Karpas-422 (cell line): Measurements from ENCODE around the gene IDUA. TPM values are rescaled to one million over a fixed set of nuclear protein-coding genes. Genes with fewer than 3 reads are reported as not detected.
"Not testable (repeated sequence)": the region's sequence is repeated elsewhere in the genome, so short reads cannot be mapped to it uniquely, and the experiment has no call there.

Experiments
- DNase-seq: peaks from one replicate; pipeline ENCODE4 v3.0.0-alpha.2; 2015
- H2AFZ ChIP-seq: fragments of 200-600 bp; sonication (generic); 2 replicates; pipeline ENCODE4 v1.6.1; 2014; ENCODE audit warnings: antibody characterized with exemption, low read length, mixed read lengths
- H3K27ac ChIP-seq: fragments of 200-600 bp; sonication (generic); 2 replicates; pipeline ENCODE4 v1.5.1; 2014; ENCODE audit warnings: mild to moderate bottlenecking, low read length, moderate library complexity
- H3K27me3 ChIP-seq: fragments of 200-600 bp; sonication (generic); 2 replicates; pipeline ENCODE4 v1.6.1; 2014; ENCODE audit warnings: low read length, mixed read lengths
- H3K36me3 ChIP-seq: fragments of 200-600 bp; sonication (generic); 2 replicates; pipeline ENCODE4 v1.6.1; 2014; ENCODE audit warnings: low read length, mixed read lengths; ENCODE audit not compliant: insufficient read depth
- H3K4me1 ChIP-seq: fragments of 200-600 bp; sonication (generic); 2 replicates; pipeline ENCODE4 v1.6.1; 2014; ENCODE audit warnings: mild to moderate bottlenecking, low read length, mixed read lengths
- H3K4me2 ChIP-seq: fragments of 200-600 bp; sonication (generic); 2 replicates; pipeline ENCODE4 v1.6.1; 2014; ENCODE audit warnings: low read length, low read depth, mild to moderate bottlenecking; ENCODE audit not compliant: poor library complexity, severe bottlenecking
- H3K4me3 ChIP-seq: fragments of 200-600 bp; sonication (generic); 2 replicates; pipeline ENCODE4 v1.5.1; 2014; ENCODE audit warnings: mild to moderate bottlenecking, antibody characterized with exemption, low read length, mixed read lengths
- H3K79me2 ChIP-seq: fragments of 200-600 bp; sonication (generic); 2 replicates; pipeline ENCODE4 v1.6.1; 2014; ENCODE audit warnings: mild to moderate bottlenecking, low read length, mixed read lengths
- H3K9ac ChIP-seq: fragments of 200-600 bp; sonication (generic); 2 replicates; pipeline ENCODE4 v1.6.0; 2014; ENCODE audit warnings: low read length
- H3K9me2 ChIP-seq: fragments of 200-600 bp; sonication (generic), shearing (Covaris generic); replicated peaks from 2 replicates; pipeline ENCODE4 v1.6.0; 2014; ENCODE audit warnings: mild to moderate bottlenecking, low read length, moderate library complexity; ENCODE audit not compliant: insufficient read depth
- H3K9me3 ChIP-seq: fragments of 300-700, 200-600 bp; sonication (generic); 2 replicates; pipeline ENCODE4 v1.6.1; 2014; ENCODE audit warnings: low read length, mixed read lengths
- H4K20me1 ChIP-seq: fragments of 200-600 bp; sonication (generic); 2 replicates; pipeline ENCODE4 v1.6.1; 2014; ENCODE audit warnings: mild to moderate bottlenecking, antibody characterized with exemption, low read length, low read depth; ENCODE audit not compliant: insufficient read depth
- total RNA-seq: library from RNA; depleted of rRNA; stranded (reverse); fragments of >200 nt; shearing (Covaris generic); gene quantifications from 2 replicates; pipeline ENCODE4 v1.2.3, GENCODE V29; 2014; ENCODE audit warnings: low replicate concordance; rRNA removed

Gene IDUA
- 17.3 and 20.8 TPM in 2 replicates for total RNA-seq

DNA sequence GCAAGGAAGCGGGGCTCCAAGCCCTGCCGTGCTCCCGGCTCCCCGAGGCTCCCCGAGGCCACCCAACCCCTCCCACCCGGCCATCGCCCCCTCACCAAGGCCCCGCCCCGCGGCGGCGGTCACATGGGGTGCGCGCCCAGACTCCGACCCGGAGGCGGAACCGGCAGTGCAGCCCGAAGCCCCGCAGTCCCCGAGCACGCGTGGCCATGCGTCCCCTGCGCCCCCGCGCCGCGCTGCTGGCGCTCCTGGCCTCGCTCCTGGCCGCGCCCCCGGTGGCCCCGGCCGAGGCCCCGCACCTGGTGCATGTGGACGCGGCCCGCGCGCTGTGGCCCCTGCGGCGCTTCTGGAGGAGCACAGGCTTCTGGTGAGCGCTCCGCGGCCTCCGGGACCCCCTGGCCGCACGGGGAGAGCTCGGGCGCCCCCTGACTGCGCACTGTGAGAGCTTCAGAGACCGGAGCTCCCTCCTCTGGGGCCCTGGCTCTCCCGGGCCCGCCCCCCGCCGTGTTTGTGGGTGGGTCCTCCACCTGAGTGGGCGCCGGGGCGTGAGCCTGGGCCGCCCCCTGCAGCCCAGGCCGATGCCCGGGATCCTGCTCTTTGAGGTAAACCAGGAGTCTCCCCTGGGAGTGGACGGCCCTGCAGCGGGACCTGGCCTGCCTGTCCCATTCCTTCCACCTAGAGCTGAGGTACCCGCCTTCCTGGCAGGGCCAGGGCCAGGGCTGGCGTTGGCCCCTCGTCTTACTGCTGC, at the start of gene IDUA:
Gene IDUA (plus strand): TSS at position 166 of the 745 bp plus-strand sequence. CDS start 41 bp downstream, at position 207.
- H3K4me3 ChIP-seq = peak within 1 kb of the TSS; percentile 71
- H2AFZ ChIP-seq = peak within 1 kb of the TSS; percentile 66
- no peaks in the 10 kb centered on the region for H3K27me3 ChIP-seq
- no peaks in the 10 kb centered on the region for H3K36me3 ChIP-seq
- no peaks in the 10 kb centered on the region for H3K9me2 ChIP-seq
- peak within 1 kb of the TSS; percentile 92 for H3K4me2 ChIP-seq
- peak; percentile 94 for DNase-seq
- H3K4me1 ChIP-seq = peaks cover 34% of the 10 kb centered on the region
- H3K9ac ChIP-seq = peak within 1 kb of the TSS; percentile 84
- peak within 1 kb of the TSS; percentile 51; the same call in 1 of the 2 replicates for H3K27ac ChIP-seq
- no peaks in the 10 kb centered on the region for H3K9me3 ChIP-seq
- H4K20me1 ChIP-seq = peaks cover 4% of the 10 kb centered on the region; the same call in 1 of the 2 replicates
- H3K79me2 ChIP-seq = no peaks in the 10 kb centered on the region

DNA sequence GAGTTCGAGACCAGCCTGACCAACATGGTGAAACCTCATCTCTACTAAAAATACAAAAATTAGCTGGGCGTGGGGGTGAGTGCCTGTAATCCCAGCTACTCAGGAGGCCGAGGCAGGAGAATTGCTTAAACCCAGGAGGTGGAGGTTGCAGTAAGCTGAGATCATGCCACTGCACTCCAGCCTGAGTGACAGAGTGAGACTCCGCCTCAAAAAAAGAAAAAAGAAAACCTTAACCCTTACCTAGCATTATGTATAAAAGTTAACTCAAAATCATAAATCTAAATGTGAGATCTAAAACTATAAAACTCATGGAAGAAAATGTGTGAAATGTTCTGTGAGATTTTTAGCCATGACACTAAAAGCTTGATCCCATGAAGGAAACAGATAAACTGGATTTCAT, 47.3 kb upstream of the IDUA start:
- not testable (repeated sequence) for H3K9me2 ChIP-seq, H3K27ac ChIP-seq, H3K9ac ChIP-seq, H3K79me2 ChIP-seq, H3K4me3 ChIP-seq, H3K4me2 ChIP-seq, H4K20me1 ChIP-seq, H2AFZ ChIP-seq, H3K27me3 ChIP-seq, DNase-seq, H3K9me3 ChIP-seq, H3K36me3 ChIP-seq
- H3K4me1 ChIP-seq = peaks cover 28% of the 10 kb centered on the region

GRCh38 chr4:945274-946102, 41.4 kb upstream of the IDUA start:
- no peak overlapping the region for H3K27ac ChIP-seq
- no peaks in the 10 kb centered on the region for H3K9me2 ChIP-seq
- H3K27me3 ChIP-seq = no peaks in the 10 kb centered on the region
- H3K36me3 ChIP-seq = no peaks in the 10 kb centered on the region
- no peak overlapping the region for H3K4me3 ChIP-seq
- no peak overlapping the region for H3K9ac ChIP-seq
- H3K4me2 ChIP-seq = no peak overlapping the region
- no peaks in the 10 kb centered on the region for H3K9me3 ChIP-seq
- peaks cover under 1% of the 10 kb centered on the region for H3K4me1 ChIP-seq
- no peaks in the 10 kb centered on the region for H3K79me2 ChIP-seq
- peaks cover 5% of the 10 kb centered on the region; the same call in 1 of the 2 replicates for H4K20me1 ChIP-seq
- H2AFZ ChIP-seq = no peak overlapping the region
- no peak for DNase-seq

GRCh38 chr4:946103-946450, 40.8 kb upstream of the IDUA start:
- Histone ChIP-seq H3K9me3 (no peaks in the 10 kb centered on the region), H3K27ac (no peak overlapping the region), H3K4me1 (no peaks in the 10 kb centered on the region), H3K27me3 (no peaks in the 10 kb centered on the region), H2AFZ (no peak overlapping the region), H3K9ac (no peak overlapping the region), H3K79me2 (no peaks in the 10 kb centered on the region), H3K4me2 (no peak overlapping the region), H3K4me3 (no peak overlapping the region), H4K20me1 (peaks cover 5% of the 10 kb centered on the region; the same call in 1 of the 2 replicates), H3K36me3 (no peaks in the 10 kb centered on the region), H3K9me2 (no peaks in the 10 kb centered on the region)
- no peak for DNase-seq

GRCh38 chr4:946517-947471, 40.0 kb upstream of the IDUA start:
- Histone ChIP-seq H3K27ac (no peak overlapping the region), H3K27me3 (no peaks in the 10 kb centered on the region), H3K9me3 (no peaks in the 10 kb centered on the region), H3K79me2 (no peaks in the 10 kb centered on the region), H4K20me1 (peaks cover 5% of the 10 kb centered on the region; the same call in 1 of the 2 replicates), H3K9me2 (no peaks in the 10 kb centered on the region), H2AFZ (no peak overlapping the region), H3K4me1 (no peaks in the 10 kb centered on the region), H3K9ac (no peak overlapping the region), H3K4me2 (no peak overlapping the region), H3K36me3 (no peaks in the 10 kb centered on the region), H3K4me3 (no peak overlapping the region)
- no peak for DNase-seq

GRCh38 chr4:947491-947971, 39.3 kb upstream of the IDUA start:
- no peak overlapping the region for H3K4me2 ChIP-seq
- DNase-seq = no peak
- no peak overlapping the region for H3K4me3 ChIP-seq
- H3K36me3 ChIP-seq = no peaks in the 10 kb centered on the region
- H3K27ac ChIP-seq = no peak overlapping the region
- H2AFZ ChIP-seq = no peak overlapping the region
- H3K9me3 ChIP-seq = no peaks in the 10 kb centered on the region
- no peaks in the 10 kb centered on the region for H3K9me2 ChIP-seq
- no peak overlapping the region for H3K9ac ChIP-seq
- no peaks in the 10 kb centered on the region for H3K79me2 ChIP-seq
- no peaks in the 10 kb centered on the region for H3K4me1 ChIP-seq
- H3K27me3 ChIP-seq = no peaks in the 10 kb centered on the region
- peaks cover 5% of the 10 kb centered on the region; the same call in 1 of the 2 replicates for H4K20me1 ChIP-seq

GRCh38 chr4:948101-948935, 38.5 kb upstream of the IDUA start:
- H3K9ac ChIP-seq = no peak overlapping the region

More at GRCh38 chr4:948101-948935, 38.5 kb upstream of the IDUA start:
- Histone ChIP-seq H2AFZ (no peak overlapping the region), H3K79me2 (no peaks in the 10 kb centered on the region), H3K27ac (no peak overlapping the region), H4K20me1 (peaks cover 5% of the 10 kb centered on the region; the same call in 1 of the 2 replicates), H3K27me3 (no peaks in the 10 kb centered on the region), H3K36me3 (no peaks in the 10 kb centered on the region), H3K9me2 (no peaks in the 10 kb centered on the region), H3K4me3 (no peak overlapping the region), H3K4me1 (no peaks in the 10 kb centered on the region), H3K9me3 (no peaks in the 10 kb centered on the region), H3K4me2 (no peak overlapping the region)
- no peak for DNase-seq
